Subcutaneous abdominal adipose tissue (tissue), 5 donors: ENCODE data around the gene LRFN2.

Experiments
- H3K27ac ChIP-seq: one replicate; pipeline ENCODE4 v1.7.0; 2013; ENCODE audit warnings: low read depth, mild to moderate bottlenecking, inconsistent platforms, low read length, moderate library complexity
- H3K27me3 ChIP-seq, 5 donors: one replicate each; pipeline ENCODE4 v1.7.0; 2013; ENCODE audit warnings: low read length in 5 of 5, inconsistent platforms in 1 of 5; ENCODE audit not compliant: control insufficient read depth in 5 of 5, insufficient read depth in 4 of 5
- H3K36me3 ChIP-seq, 5 donors: one replicate each; pipeline ENCODE4 v1.7.0; 2013; ENCODE audit warnings: low read length in 5 of 5; ENCODE audit not compliant: control insufficient read depth in 5 of 5, insufficient read depth in 5 of 5
- H3K4me1 ChIP-seq, 5 donors: one replicate each; pipeline ENCODE4 v1.7.0; 2013; ENCODE audit warnings: low read length in 5 of 5, mild to moderate bottlenecking in 3 of 5, moderate library complexity in 1 of 5; ENCODE audit not compliant: control insufficient read depth in 5 of 5, insufficient read depth in 5 of 5
- H3K4me3 ChIP-seq, 5 donors: one replicate each; pipeline ENCODE4 v1.7.0; 2013; ENCODE audit warnings: low read length in 5 of 5, low read depth in 1 of 5
- H3K9ac ChIP-seq, 5 donors: one replicate each; pipeline ENCODE4 v1.7.0; 2013; ENCODE audit warnings: low read length in 5 of 5, mild to moderate bottlenecking in 4 of 5, moderate library complexity in 3 of 5
- H3K9me3 ChIP-seq, 5 donors: one replicate each; pipeline ENCODE4 v1.7.0; 2013; ENCODE audit warnings: low read length in 5 of 5; ENCODE audit not compliant: control insufficient read depth in 5 of 5
- donor health status: healthy.
- donor health status: healthy.
- donor health status: healthy.
- donor health status: healthy.
- donor health status: healthy.

Gene LRFN2

DNA sequence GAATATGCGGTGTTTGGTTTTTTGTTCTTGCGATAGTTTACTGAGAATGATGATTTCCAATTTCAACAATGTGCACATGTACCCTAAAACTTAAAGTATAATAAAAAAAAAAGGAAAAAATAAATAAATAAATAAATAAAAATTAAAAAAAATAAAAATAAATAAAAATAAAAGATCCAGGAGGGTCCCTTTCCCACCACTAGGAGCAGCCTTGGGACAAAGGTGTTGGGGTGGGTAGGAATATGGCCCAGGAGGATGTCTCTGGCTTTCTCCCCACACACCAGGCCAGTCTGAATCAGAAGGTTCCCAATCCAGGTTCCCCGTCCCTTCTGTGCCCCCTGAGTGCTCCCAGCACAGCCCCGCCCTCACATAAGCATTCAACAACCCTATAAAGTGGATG is 9.5 kb downstream of the LRFN2 start:
- no peak overlapping the region for H3K4me3 ChIP-seq
- H3K27me3 ChIP-seq = peaks cover 0 to 19% (median 3%) of the 10 kb centered on the region in 5 donors
- H3K4me1 ChIP-seq = no peaks in the 10 kb centered on the region
- no peaks in the 10 kb centered on the region for H3K36me3 ChIP-seq
- H3K9me3 ChIP-seq = no peaks in the 10 kb centered on the region
- no peak overlapping the region for H3K9ac ChIP-seq
- H3K27ac ChIP-seq = no peak overlapping the region

DNA sequence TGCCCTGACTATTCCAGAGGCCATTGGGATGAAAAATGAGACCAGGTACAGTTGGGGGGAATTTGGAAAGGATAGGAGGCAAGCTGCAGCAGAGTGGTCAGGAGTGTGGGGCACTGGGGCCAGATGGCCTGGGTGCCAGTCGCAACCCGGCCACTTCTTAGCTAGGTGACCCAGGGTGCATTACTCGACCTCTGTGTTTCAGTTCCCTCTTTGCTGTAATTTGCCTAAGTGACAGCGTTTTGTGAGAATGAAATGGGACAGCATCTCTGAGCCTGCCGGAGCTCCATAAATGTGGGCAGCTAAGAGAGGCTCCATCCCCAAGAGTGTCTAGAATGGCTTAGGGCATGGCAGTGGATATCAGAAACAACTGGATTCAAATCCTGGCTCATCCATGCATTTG is 13.9 kb downstream of the LRFN2 start:
- Histone ChIP-seq H3K27me3 (peaks cover 0 to 6% (median 0%) of the 10 kb centered on the region in 5 donors), H3K4me1 (no peaks in the 10 kb centered on the region), H3K27ac (no peak overlapping the region), H3K9me3 (no peaks in the 10 kb centered on the region), H3K36me3 (no peaks in the 10 kb centered on the region), H3K9ac (no peak overlapping the region), H3K4me3 (no peak overlapping the region)

GRCh38 chr6:40569162-40569910 is 17.8 kb downstream of the LRFN2 start:
- no peak overlapping the region for H3K9ac ChIP-seq
- H3K27me3 ChIP-seq = peaks cover 0 to 6% (median 0%) of the 10 kb centered on the region in 5 donors
- H3K4me3 ChIP-seq = no peak overlapping the region
- no peaks in the 10 kb centered on the region for H3K36me3 ChIP-seq
- H3K4me1 ChIP-seq = no peaks in the 10 kb centered on the region
- H3K9me3 ChIP-seq = no peaks in the 10 kb centered on the region
- H3K27ac ChIP-seq = no peak overlapping the region

DNA sequence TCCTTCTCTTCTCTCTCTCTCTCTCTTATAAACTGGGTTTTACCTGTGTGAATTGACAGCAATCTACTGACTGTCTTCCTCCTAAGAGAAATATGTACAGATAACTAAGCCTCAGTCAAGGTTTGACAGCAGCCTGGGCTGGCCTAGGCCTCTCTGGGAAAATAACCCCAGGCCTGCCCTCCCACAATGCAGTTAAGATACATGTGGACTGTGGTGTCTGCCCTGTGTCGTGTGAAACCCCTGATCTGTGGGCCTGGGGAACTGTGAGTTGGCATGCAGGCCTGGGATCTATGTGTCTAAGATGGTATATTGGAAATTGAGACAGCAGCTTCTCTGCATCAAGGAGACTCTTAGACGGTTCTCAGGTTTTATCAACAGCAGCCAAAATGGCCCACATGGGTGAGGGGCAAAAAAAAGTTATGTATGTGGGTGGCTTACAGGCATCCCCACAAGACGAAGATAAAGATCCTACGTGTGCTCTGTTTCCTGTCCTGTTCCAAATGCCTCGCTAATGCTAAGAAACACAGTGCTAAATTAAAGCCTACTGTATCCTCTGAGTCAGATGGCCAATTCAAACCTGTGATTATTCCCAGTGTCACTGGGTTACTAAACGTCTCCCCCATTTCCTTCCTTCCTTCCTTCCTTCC is 19.0 kb downstream of the LRFN2 start:
- no peak overlapping the region for H3K9ac ChIP-seq
- no peaks in the 10 kb centered on the region for H3K9me3 ChIP-seq
- no peak overlapping the region for H3K27ac ChIP-seq
- no peaks in the 10 kb centered on the region for H3K4me1 ChIP-seq
- no peaks in the 10 kb centered on the region for H3K36me3 ChIP-seq
- peaks cover 0 to 4% (median 2%) of the 10 kb centered on the region in 5 donors for H3K27me3 ChIP-seq
- H3K4me3 ChIP-seq = no peak overlapping the region

DNA sequence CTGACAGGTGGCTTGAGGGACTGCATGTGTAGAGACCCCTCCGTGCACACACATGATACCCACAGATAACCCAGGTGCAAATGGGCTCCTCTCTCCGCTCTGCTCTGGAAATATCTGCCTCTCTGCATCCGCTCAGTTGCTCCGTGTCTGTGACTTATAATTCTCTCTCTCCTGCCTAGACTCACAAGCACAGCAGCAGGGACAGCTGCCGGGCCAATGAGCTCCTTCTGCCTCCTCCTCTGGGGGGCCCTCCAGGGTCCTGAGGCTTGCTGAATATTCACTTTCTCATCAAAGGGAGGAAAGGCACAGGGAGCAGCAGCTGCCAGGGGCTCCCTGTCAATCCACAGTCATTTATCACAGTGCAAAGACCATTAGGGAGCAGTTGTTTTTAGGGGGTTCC is 24.1 kb downstream of the LRFN2 start:
- H3K27me3 ChIP-seq = peaks cover 0 to 12% (median 9%) of the 10 kb centered on the region in 5 donors
- no peak overlapping the region for H3K9ac ChIP-seq
- no peak overlapping the region for H3K4me3 ChIP-seq
- no peaks in the 10 kb centered on the region for H3K4me1 ChIP-seq
- H3K9me3 ChIP-seq = no peaks in the 10 kb centered on the region
- no peak overlapping the region for H3K27ac ChIP-seq
- H3K36me3 ChIP-seq = no peaks in the 10 kb centered on the region

- H3K9me3 ChIP-seq = no peaks in the 10 kb centered on the region
- H3K9ac ChIP-seq = no peak overlapping the region
- H3K4me1 ChIP-seq = no peaks in the 10 kb centered on the region
- H3K36me3 ChIP-seq = no peaks in the 10 kb centered on the region
- H3K4me3 ChIP-seq = no peak overlapping the region
- peaks cover 0 to 17% (median 10%) of the 10 kb centered on the region in 5 donors for H3K27me3 ChIP-seq
- no peak overlapping the region for H3K27ac ChIP-seq
Observed at GRCh38 chr6:40559056-40559455, 28.1 kb downstream of the LRFN2 start.

- Histone ChIP-seq H3K9ac (no peak overlapping the region), H3K9me3 (no peaks in the 10 kb centered on the region), H3K27ac (no peak overlapping the region), H3K4me3 (no peak overlapping the region), H3K36me3 (no peaks in the 10 kb centered on the region), H3K4me1 (no peaks in the 10 kb centered on the region), H3K27me3 (peaks cover 0 to 15% (median 9%) of the 10 kb centered on the region in 5 donors)
Observed at GRCh38 chr6:40558102-40558501, 29.1 kb downstream of the LRFN2 start.

DNA sequence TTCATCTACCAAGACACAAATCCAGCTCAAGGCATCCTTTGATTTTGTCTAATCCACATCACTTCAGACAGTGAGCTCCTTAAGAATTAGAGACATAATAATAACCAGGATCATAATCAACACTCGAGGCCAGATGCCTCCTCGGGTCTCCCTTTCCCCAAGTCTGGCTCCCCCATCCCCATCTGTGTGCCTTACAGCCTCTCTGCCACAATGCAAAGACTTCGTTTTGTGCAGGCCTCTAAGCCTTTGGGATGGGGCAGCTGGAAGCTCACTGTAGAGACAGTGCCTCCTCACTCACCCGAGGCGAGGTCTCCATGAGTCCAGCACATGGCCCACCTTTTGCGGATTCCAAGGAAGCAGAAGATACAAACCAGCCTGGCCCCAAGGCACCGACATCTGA is 30.3 kb downstream of the LRFN2 start:
- no peaks in the 10 kb centered on the region for H3K9me3 ChIP-seq
- H3K9ac ChIP-seq = no peak overlapping the region
- H3K27ac ChIP-seq = no peak overlapping the region
- peaks cover 0 to 12% (median 4%) of the 10 kb centered on the region in 5 donors for H3K27me3 ChIP-seq
- no peaks in the 10 kb centered on the region for H3K4me1 ChIP-seq
- no peaks in the 10 kb centered on the region for H3K36me3 ChIP-seq
- H3K4me3 ChIP-seq = no peak overlapping the region

GRCh38 chr6:40556023-40556422 is 31.1 kb downstream of the LRFN2 start:
- H3K36me3 ChIP-seq = no peaks in the 10 kb centered on the region
- H3K9me3 ChIP-seq = no peaks in the 10 kb centered on the region
- H3K27me3 ChIP-seq = peaks cover 0 to 12% (median 0%) of the 10 kb centered on the region in 5 donors
- H3K4me1 ChIP-seq = no peaks in the 10 kb centered on the region
- H3K27ac ChIP-seq = no peak overlapping the region
- H3K4me3 ChIP-seq = no peak overlapping the region
- H3K9ac ChIP-seq = no peak overlapping the region

DNA sequence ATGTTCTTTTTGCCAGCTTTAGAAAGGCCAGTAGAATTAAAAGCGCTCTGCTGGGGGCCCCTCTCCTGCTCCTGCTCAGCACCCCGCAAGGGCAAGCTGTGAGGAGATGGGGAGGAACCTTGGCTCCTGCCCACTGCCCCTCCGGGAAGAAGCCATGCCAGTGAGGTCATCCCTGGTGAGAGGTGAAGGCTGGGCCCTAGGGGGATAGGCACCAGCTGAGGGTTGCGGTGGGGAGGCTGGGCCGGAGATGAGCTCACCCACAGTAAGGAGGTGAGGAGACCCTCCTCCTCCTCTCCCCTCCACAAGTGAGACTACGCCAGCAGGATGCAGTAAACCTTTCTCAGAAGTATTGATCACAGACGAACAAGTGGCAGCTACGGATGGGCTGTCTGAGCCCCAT is 32.1 kb downstream of the LRFN2 start:
- H3K27ac ChIP-seq = no peak overlapping the region
- H3K4me1 ChIP-seq = no peaks in the 10 kb centered on the region

More for the DNA sequence above, 32.1 kb downstream of the LRFN2 start:
- H3K9ac ChIP-seq = no peak overlapping the region
- no peaks in the 10 kb centered on the region for H3K9me3 ChIP-seq
- no peaks in the 10 kb centered on the region for H3K36me3 ChIP-seq
- no peak overlapping the region for H3K4me3 ChIP-seq
- H3K27me3 ChIP-seq = peaks cover 0 to 12% (median 0%) of the 10 kb centered on the region in 5 donors
